Adrenal gland (tissue), 12 donors: ENCODE results near the gene VPS35L. TPM values are rescaled to one million over a fixed set of nuclear protein-coding genes. Genes with fewer than 3 reads are reported as not detected.

Source experiments
- DNase-seq, 7 donors: peaks; one replicate each; pipeline ENCODE4 v3.0.0-alpha.2; 2019 to 2020
- H3K27ac ChIP-seq, 5 donors: fragments of 200-600 bp; sonication (generic) in 4 of 5; 1 replicate in 3 of 5; 2 replicates in 2 of 5; pipeline versions ENCODE4 v1.5.1 to v1.8.0; 2016 to 2020; ENCODE audit warnings: mild to moderate bottlenecking in 1 of 5
- H3K27me3 ChIP-seq: fragments of 200-600 bp; 2 replicates; pipeline ENCODE4 v1.8.0; 2021
- H3K36me3 ChIP-seq, 2 donors: fragments of 200-600 bp; replicated peaks in 1 of 2; 1 replicate in 1 of 2; 2 replicates in 1 of 2; pipeline versions ENCODE4 v1.5.1 to v1.8.0; 2018 to 2022
- H3K4me1 ChIP-seq, 2 donors: fragments of 200-600 bp; replicated peaks in 1 of 2; 1 replicate in 1 of 2; 2 replicates in 1 of 2; pipeline versions ENCODE4 v1.5.1 to v1.8.0; 2018 to 2021
- H3K4me3 ChIP-seq, 4 donors: fragments of 200-600 bp; sonication (generic) in 3 of 4; one replicate each; pipeline ENCODE4 v1.5.1; 2016 to 2018
- H3K9me3 ChIP-seq, 3 donors: fragments of 200-600 bp; sonication (generic) in 1 of 3; replicated peaks in 1 of 3; 1 replicate in 2 of 3; 2 replicates in 1 of 3; pipeline versions ENCODE4 v1.5.1 to v1.8.0; 2016 to 2021
- CTCF ChIP-seq, 6 experiments: fragments of 450-650 bp in 4 of 6; fragments of 200-600 bp in 2 of 6; sonication (generic) in 1 of 6; IDR thresholded peaks; 1 replicate in 5 of 6; 2 replicates in 1 of 6; pipeline versions ENCODE4 v1.5.1 to v1.8.0; 2016 to 2021; ENCODE audit warnings: antibody characterized with exemption in 6 of 6, mild to moderate bottlenecking in 2 of 6, moderate library complexity in 1 of 6
- POLR2A ChIP-seq, 2 donors: fragments of 450-650 bp; IDR thresholded peaks; one replicate each; pipeline ENCODE4 v1.6.1; 2017; ENCODE audit warnings: antibody characterized with exemption in 2 of 2, mild to moderate bottlenecking in 2 of 2, moderate library complexity in 1 of 2
- WGBS, 4 donors: extraction: QIAGEN DNeasy Blood & Tissue Kit in 2 of 4; methylation state at CpG; one replicate each; pipeline versions ENCODE4 v1.1.5 to v1.1.7; 2013 to 2017; 5-methylcytosine and 5-hydroxymethylcytosine counted together
- intact Hi-C, 2 donors: fragments of 100-400 bp; cut with DNase I; formaldehyde crosslinking; loops; one replicate each; pipeline versions ENCODE4 v1.14.1 to v1.15.0; 2022 to 2023
- polyA plus RNA-seq, 3 donors: library from polyadenylated mRNA; stranded (reverse); fragments of 200-250 nt in 2 of 3; fragments of 350-450 nt in 1 of 3; fragmentation: Illumina TruSeq in 1 of 3; extraction: RNeasy Lipid Tissue Mini Kit (QIAGEN cat#74804) in 1 of 3; gene quantifications; one replicate each; pipeline ENCODE4 v1.2.3, GENCODE V29; 2013 to 2014
- total RNA-seq, 9 donors: library from RNA; depleted of rRNA in 4 of 9; stranded (reverse); fragments of >200 nt in 4 of 9; fragments of 120-200 nt in 1 of 9; fragmentation: NEBNext Ultra II Directional in 1 of 9; extraction: Animal tissue kit (Norgen Biotek cat#: 25700) in 1 of 9; gene quantifications; one replicate each; pipeline versions ENCODE4 v1.1.0 to v1.2.4, GENCODE V29; 2013 to 2023
- donor health status: healthy with polysubstance abuse.
- donor health status: Bipolar disorder and iron deficiency.
- donor health status: DM: yes; HTN: yes; CAD: no.
- donor health status: DM: no; HTN: no; CAD: no.
- donor health status: DM: no; HTN: no; CAD: no.
- donor health status: DM: yes; HTN: yes; CAD: no.

VPS35L gene
- total and polyA plus RNA-seq, 12 donors = 38.3 to 96.7 (median 66.9) TPM

GRCh38 chr16:19749571-19750080 lies 194.1 kb downstream of the VPS35L start:
- intact Hi-C loops = no loop called here
- peak in 1 of 7 donors; percentile 25 for DNase-seq
- no peaks in the 10 kb centered on the region for H3K27me3 ChIP-seq
- WGBS, 4 donors = 88 to 98% (median 91%) methylated on average over 4 of the region's 4 CpGs
- H3K9me3 ChIP-seq = no peaks in the 10 kb centered on the region
- no peaks in the 10 kb centered on the region for H3K36me3 ChIP-seq
- TF ChIP-seq CTCF (IDR thresholded peaks at IDR 0.05) = no peak
- no peak for TF ChIP-seq POLR2A (IDR thresholded peaks at IDR 0.05)
- peaks cover 0 to 4% of the 10 kb centered on the region in 2 donors for H3K4me1 ChIP-seq
- H3K4me3 ChIP-seq = no peak overlapping the region
- H3K27ac ChIP-seq = no peak overlapping the region

Other genes starting within 250 kb of the VPS35L start
- 1 to 10 TPM in 1 of 9 donors, under 1 TPM in 2, not detected in 6; 0.27 to 3.7 (median 0.39) TPM for gene TMC5, start 137.8 kb upstream of the VPS35L start, total RNA-seq
- gene TMC5, start 137.8 kb upstream of the VPS35L start, polyA plus RNA-seq = under 1 TPM in 1 of 3 donors, not detected in 2; 0.20 TPM
- gene GDE1, start 33.6 kb upstream of the VPS35L start, total RNA-seq = 10 to 100 TPM; 47.0 to 91.8 (median 64.3) TPM
- gene GDE1, start 33.6 kb upstream of the VPS35L start, polyA plus RNA-seq = 10 to 100 TPM; 20.1 to 70.5 (median 24.7) TPM
- gene CCP110, start 31.8 kb upstream of the VPS35L start, total RNA-seq = 10 to 100 TPM in 5 of 9 donors, 1 to 10 TPM in 4; 6.2 to 14.0 (median 10.6) TPM
- gene CCP110, start 31.8 kb upstream of the VPS35L start, polyA plus RNA-seq = 10 to 100 TPM in 1 of 3 donors, 1 to 10 TPM in 2; 3.0 to 10.4 (median 6.1) TPM
- 10 to 100 TPM in 8 of 9 donors, 1 to 10 TPM in 1; 8.1 to 23.7 (median 11.8) TPM for gene KNOP1, start 162.5 kb downstream of the VPS35L start, total RNA-seq
- gene KNOP1, start 162.5 kb downstream of the VPS35L start, polyA plus RNA-seq = 10 to 100 TPM; 13.5 to 30.6 (median 26.5) TPM
- gene IQCK, start 162.6 kb downstream of the VPS35L start, total RNA-seq = 10 to 100 TPM in 7 of 9 donors, 1 to 10 TPM in 2; 8.2 to 35.2 (median 13.7) TPM
- 10 to 100 TPM; 14.7 to 18.3 (median 16.7) TPM for gene IQCK, start 162.6 kb downstream of the VPS35L start, polyA plus RNA-seq